ENCODE measurements around the gene TBX1.
"Not testable (repeated sequence)": the region's sequence is repeated elsewhere in the genome, so short reads cannot be mapped to it uniquely, and the experiment has no call there.

TBX1 gene

DNA sequence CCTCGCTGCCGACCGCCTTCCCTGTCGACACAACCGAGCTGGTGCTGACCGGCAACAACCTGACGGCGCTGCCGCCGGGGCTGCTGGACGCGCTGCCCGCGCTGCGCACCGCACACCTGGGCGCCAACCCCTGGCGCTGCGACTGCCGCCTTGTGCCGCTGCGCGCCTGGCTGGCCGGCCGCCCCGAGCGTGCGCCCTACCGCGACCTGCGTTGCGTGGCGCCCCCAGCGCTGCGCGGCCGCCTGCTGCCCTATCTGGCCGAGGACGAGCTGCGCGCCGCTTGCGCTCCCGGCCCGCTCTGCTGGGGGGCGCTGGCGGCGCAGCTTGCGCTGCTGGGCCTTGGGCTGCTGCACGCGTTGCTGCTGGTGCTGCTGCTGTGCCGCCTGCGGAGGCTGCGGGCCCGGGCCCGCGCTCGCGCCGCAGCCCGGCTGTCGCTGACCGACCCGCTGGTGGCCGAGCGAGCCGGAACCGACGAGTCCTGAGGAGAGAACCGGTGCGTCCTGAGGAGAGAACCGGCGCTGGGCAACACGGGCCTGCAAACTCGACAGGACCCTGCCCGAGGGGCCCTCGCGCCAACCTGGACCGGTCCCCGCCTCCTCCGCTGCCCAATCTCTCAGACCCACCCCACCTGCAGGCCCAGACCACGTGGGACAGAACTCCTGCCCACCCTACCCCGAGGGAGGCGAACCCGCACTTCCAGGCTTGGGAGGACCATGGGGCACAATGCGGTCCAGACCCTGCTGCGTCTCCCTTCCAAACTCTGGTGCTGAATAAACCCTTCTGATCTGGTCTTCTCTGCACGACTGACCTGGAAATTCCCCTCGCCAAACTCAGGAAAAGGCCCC lies 36.4 kb upstream of the TBX1 start:
- Histone ChIP-seq H3K4me3 (ENCODE audit: low read depth, low read length) (no peak overlapping the region), H2AFZ (ENCODE audit: low read length, unreplicated experiment) (no peak overlapping the region), H3K27me3 (ENCODE audit: insufficient read depth, low read length) (no peaks in the 10 kb centered on the region)

DNA sequence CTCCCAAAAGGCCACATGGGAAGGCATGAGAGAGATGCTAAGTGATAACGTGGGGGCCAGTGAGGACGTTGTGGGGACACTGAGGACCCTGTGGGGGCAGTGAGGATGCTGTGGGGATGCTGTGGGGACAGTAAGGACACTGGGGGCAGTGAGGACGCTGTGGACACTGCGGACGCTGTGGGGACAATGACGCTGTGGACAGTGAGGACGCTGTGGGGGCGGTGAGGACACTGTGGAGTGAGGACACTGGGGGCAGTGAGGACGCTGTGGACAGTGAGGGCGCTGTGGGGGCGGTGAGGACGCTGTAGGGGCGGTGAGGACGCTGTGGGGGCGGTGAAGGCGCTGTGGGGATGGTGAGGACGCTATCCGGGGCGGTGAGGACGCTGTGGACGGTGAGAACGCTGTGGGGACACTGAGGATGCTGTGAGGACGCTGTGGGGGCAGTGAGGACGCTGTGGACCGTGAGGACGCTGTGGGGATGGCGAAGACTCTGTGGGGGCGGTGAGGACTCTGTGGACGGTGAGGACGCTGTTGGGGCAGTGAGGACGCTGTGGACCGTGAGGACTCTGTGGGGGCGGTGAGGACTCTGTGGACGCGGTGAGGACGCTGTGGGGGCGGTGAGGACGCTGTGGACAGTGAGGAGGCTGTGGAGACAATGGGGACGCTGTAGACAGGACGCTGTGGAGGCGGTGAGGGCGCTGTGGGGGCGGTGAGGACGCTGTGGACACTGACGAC lies 35.5 kb upstream of the TBX1 start:
- H3K79me2 ChIP-seq (ENCODE audit: control insufficient read depth, insufficient read depth, low read length, unreplicated experiment): no peaks in the 10 kb centered on the region
- H2AFZ ChIP-seq (ENCODE audit: low read length, unreplicated experiment): no peak overlapping the region
- no peak overlapping the region for H3K27ac ChIP-seq (ENCODE audit: low read depth, low read length)
- H3K27me3 ChIP-seq (ENCODE audit: insufficient read depth, low read length): no peaks in the 10 kb centered on the region
- H3K4me3 ChIP-seq (ENCODE audit: low read depth, low read length): no peak overlapping the region
- no peaks in the 10 kb centered on the region for H3K4me1 ChIP-seq (ENCODE audit: control insufficient read depth, insufficient read depth, low read length, unreplicated experiment)
- no peaks in the 10 kb centered on the region for H3K36me3 ChIP-seq (ENCODE audit: insufficient read depth, low read length)

More for the DNA sequence above, 36.4 kb upstream of the TBX1 start:
- H3K79me2 ChIP-seq (ENCODE audit: control insufficient read depth, insufficient read depth, low read length, unreplicated experiment): no peaks in the 10 kb centered on the region
- H3K27ac ChIP-seq (ENCODE audit: low read depth, low read length): no peak overlapping the region
- no peaks in the 10 kb centered on the region for H3K4me1 ChIP-seq (ENCODE audit: control insufficient read depth, insufficient read depth, low read length, unreplicated experiment)
- no peaks in the 10 kb centered on the region for H3K36me3 ChIP-seq (ENCODE audit: insufficient read depth, low read length)

DNA sequence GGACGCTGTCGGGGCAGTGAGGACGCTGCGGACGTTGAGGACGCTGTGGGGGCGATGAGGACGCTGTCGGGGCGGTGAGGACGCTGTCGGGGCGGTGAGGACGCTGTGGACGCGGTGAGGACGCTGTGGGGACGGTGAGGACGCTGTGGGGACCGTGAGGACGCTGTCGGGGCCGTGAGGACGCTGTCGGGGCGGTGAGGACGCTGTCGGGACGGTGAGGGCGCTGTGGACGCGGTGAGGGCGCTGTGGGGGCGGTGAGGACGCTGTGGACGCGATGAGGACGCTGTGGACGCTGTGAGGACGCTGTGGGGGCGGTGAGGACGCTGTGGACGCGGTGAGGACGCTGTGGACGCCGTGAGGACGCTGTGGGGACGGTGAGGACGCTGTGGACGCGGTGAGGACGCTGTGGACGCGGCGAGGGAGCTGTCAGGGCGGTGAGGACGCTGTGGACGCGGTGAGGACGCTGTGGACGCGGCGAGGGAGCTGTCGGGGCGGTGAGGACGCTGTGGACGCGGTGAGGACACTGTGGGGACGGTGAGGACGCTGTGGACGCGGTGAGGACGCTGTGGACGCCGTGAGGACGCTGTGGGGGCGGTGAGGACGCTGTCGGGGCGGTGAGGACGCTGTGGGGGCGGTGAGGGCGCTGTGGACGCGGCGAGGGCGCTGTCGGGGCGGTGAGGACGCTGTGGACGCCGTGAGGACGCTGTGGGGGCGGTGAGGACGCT lies 34.4 kb upstream of the TBX1 start:
- H3K27me3 ChIP-seq (ENCODE audit: insufficient read depth, low read length): not testable (repeated sequence)

DNA sequence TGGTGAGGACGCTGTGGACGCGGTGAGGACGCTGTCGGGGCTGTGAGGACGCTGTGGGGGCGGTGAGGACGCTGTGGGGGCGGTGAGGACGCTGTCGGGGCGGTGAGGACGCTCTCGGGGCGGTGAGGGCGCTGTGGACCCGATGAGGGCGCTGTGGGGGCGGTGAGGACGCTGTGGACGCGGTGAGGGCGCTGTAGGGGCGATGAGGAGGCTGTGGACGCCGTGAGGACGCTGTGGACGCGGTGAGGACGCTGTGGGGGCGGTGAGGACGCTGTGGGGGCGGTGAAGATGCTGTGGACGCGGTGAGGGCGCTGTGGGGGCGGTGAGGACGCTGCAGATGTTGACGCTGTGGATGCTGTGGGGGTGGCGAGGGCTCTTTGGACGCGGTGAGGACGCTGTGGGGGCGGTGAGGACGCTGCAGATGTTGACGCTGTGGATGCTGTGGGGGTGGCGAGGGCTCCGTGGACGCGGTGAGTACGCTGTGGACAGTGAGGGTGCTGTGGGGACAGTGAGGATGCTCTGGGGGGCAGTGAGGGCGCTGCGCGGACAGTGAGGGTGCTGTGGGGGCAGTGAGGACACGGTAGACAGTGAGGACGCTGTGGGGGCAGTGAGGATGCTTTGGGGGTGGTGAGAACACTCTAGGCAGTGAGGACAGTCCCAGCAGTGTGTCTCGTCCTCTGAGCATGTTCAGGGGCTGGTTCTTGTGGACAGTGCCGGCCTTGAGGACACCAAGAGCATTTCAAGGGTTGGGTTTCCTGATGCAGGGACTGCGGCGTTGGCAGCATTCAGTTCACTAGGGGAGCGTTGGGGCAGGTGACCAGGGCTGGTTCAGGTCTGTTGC lies 33.0 kb upstream of the TBX1 start:
- no peaks in the 10 kb centered on the region for H3K27me3 ChIP-seq (ENCODE audit: insufficient read depth, low read length)
- no peak overlapping the region for H3K4me3 ChIP-seq (ENCODE audit: low read depth, low read length)
- no peak overlapping the region for H3K27ac ChIP-seq (ENCODE audit: low read depth, low read length)
- H3K4me1 ChIP-seq (ENCODE audit: control insufficient read depth, insufficient read depth, low read length, unreplicated experiment): no peaks in the 10 kb centered on the region
- H2AFZ ChIP-seq (ENCODE audit: low read length, unreplicated experiment): no peak overlapping the region
- H3K36me3 ChIP-seq (ENCODE audit: insufficient read depth, low read length): no peaks in the 10 kb centered on the region
- H3K79me2 ChIP-seq (ENCODE audit: control insufficient read depth, insufficient read depth, low read length, unreplicated experiment): no peaks in the 10 kb centered on the region

More for the DNA sequence above, 34.4 kb upstream of the TBX1 start:
- not testable (repeated sequence) for H3K4me3 ChIP-seq (ENCODE audit: low read depth, low read length); H3K79me2 ChIP-seq (ENCODE audit: control insufficient read depth, insufficient read depth, low read length, unreplicated experiment); H3K36me3 ChIP-seq (ENCODE audit: insufficient read depth, low read length); H3K27ac ChIP-seq (ENCODE audit: low read depth, low read length); H3K4me1 ChIP-seq (ENCODE audit: control insufficient read depth, insufficient read depth, low read length, unreplicated experiment); H2AFZ ChIP-seq (ENCODE audit: low read length, unreplicated experiment)

DNA sequence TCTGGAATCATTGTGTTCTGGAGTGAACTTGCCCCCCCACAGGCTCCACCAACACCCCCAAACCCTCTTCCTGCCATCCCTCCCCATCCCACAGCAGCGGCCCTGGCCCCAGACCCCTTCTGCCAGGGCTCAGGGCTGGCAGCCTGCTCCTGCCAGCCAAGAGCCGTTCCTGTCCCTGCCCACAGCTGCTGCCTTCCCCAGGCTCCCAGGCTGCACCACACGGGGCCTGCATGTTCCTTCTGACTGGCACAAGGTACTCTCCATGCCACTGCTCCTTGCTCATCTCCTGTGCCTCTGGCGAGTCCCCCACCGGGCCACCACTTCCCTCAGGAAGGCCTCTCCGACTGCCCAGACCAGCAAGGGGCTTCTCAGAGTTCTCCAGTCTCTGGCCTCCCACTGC lies 32.3 kb upstream of the TBX1 start:
- Histone ChIP-seq H3K4me3 (ENCODE audit: low read depth, low read length) (no peak overlapping the region), H3K27me3 (ENCODE audit: insufficient read depth, low read length) (no peaks in the 10 kb centered on the region)

DNA sequence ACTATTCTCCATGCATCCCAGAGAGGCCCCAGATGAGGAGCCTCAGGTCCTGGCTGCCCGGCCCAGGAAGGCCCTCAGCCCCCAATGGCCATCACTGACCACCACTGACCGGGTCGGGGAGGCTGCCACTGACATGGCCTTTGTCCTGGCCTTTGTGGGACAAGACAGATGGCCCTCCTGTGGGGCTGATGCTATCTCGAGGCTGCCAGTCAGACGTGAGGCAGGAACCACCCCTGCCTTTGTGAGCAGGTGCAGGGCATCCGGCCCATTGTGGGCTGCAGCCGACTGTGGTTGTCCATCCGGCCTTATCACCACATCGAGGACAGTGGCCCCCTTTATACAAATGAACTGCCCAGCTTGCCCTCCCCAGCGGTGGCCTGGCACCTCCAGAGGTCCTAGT lies 31.7 kb upstream of the TBX1 start:
- Histone ChIP-seq H2AFZ (ENCODE audit: low read length, unreplicated experiment) (no peak overlapping the region), H3K36me3 (ENCODE audit: insufficient read depth, low read length) (no peaks in the 10 kb centered on the region), H3K79me2 (ENCODE audit: control insufficient read depth, insufficient read depth, low read length, unreplicated experiment) (no peaks in the 10 kb centered on the region), H3K4me1 (ENCODE audit: control insufficient read depth, insufficient read depth, low read length, unreplicated experiment) (no peaks in the 10 kb centered on the region), H3K4me3 (ENCODE audit: low read depth, low read length) (no peak overlapping the region), H3K27me3 (ENCODE audit: insufficient read depth, low read length) (no peaks in the 10 kb centered on the region), H3K27ac (ENCODE audit: low read depth, low read length) (no peak overlapping the region)

More for the DNA sequence above, 32.3 kb upstream of the TBX1 start:
- Histone ChIP-seq H2AFZ (ENCODE audit: low read length, unreplicated experiment) (no peak overlapping the region), H3K36me3 (ENCODE audit: insufficient read depth, low read length) (no peaks in the 10 kb centered on the region), H3K27ac (ENCODE audit: low read depth, low read length) (no peak overlapping the region), H3K4me1 (ENCODE audit: control insufficient read depth, insufficient read depth, low read length, unreplicated experiment) (no peaks in the 10 kb centered on the region), H3K79me2 (ENCODE audit: control insufficient read depth, insufficient read depth, low read length, unreplicated experiment) (no peaks in the 10 kb centered on the region)

DNA sequence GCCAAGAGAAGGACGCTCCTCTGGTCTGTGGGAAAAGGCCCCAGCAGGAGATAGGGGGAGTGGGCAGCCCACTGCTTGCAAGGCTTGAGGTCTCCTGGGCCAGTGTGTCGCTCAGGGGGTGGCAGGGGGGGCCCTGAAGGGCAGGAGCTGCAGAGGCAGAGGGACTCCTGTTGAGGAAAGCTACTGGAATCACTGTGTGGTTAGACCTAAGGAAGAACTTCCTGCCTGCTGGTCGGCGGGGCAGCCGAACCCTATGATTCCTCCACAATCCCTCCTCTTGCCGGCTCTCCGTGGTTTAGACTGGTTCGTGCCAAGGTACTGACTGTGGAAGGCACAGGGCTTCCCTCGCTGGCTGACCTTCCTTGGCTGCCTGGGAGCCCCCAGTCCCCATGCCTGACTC lies 31.1 kb upstream of the TBX1 start:
- no peaks in the 10 kb centered on the region for H3K27me3 ChIP-seq (ENCODE audit: insufficient read depth, low read length)
- H3K4me3 ChIP-seq (ENCODE audit: low read depth, low read length): no peak overlapping the region
- no peaks in the 10 kb centered on the region for H3K79me2 ChIP-seq (ENCODE audit: control insufficient read depth, insufficient read depth, low read length, unreplicated experiment)
- no peaks in the 10 kb centered on the region for H3K36me3 ChIP-seq (ENCODE audit: insufficient read depth, low read length)
- no peak overlapping the region for H2AFZ ChIP-seq (ENCODE audit: low read length, unreplicated experiment)
- H3K4me1 ChIP-seq (ENCODE audit: control insufficient read depth, insufficient read depth, low read length, unreplicated experiment): no peaks in the 10 kb centered on the region
- H3K27ac ChIP-seq (ENCODE audit: low read depth, low read length): no peak overlapping the region

DNA sequence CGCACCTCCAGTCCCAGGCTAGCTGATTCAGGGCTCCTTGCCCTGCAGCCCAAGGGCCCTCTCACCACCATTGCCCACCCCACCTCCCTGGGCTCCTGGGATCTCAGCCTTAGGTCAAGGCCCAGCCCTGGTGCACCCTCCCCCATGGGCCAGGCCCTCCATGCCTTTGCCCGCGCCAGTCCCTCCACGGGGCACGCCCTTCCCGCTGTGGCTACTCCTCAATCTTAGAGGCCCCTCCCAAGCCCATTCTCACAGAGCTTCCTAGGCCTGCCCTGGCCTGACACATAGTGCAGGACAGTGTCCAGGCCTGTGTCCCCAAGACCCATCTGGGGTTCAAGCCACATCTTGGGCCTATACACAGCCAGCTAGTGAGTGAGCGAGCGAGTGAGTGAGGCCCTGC lies 30.4 kb upstream of the TBX1 start:
- Histone ChIP-seq H3K27ac (ENCODE audit: low read depth, low read length) (no peak overlapping the region), H2AFZ (ENCODE audit: low read length, unreplicated experiment) (peak overlapping the region; percentile 13), H3K4me3 (ENCODE audit: low read depth, low read length) (no peak overlapping the region)

DNA sequence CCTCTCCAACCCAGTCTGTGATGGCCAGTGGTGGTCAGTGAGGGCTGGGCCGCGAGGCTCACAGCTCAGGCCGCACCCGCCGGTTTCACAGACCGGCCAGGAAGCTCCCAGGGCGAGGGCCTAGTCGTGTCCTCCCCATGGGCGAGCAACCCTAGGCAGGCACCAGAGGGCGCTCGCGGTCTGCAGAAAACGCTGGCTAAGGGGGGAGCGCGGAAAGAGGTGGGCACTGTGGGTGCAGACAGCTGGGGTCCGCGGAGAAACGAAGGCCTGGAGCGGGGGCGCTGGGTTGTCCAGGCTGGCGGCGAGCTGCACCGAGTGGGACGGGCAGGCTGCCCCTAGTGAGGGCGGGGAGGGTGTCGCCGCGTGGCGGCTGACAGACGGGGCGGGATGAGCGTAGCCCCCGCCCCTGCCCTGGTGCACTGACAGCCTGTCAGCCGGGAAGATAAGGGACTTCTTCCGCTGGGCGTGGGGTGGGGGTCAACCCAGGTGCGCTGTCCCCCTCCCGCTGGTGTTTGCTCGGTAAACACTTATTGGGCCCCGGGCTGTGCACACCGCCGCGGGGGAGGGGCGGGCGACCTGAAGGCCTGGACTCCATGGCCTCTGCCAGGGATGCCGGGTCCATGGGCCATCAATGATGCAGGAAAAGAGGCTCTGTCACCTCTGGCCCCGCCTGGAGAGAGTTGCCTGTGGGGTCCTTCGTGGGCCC lies 29.8 kb upstream of the TBX1 start:
- peak overlapping the region; percentile 72 for H3K4me3 ChIP-seq (ENCODE audit: low read depth, low read length)
- H3K27ac ChIP-seq (ENCODE audit: low read depth, low read length): no peak overlapping the region
- H3K79me2 ChIP-seq (ENCODE audit: control insufficient read depth, insufficient read depth, low read length, unreplicated experiment): no peaks in the 10 kb centered on the region
- no peaks in the 10 kb centered on the region for H3K4me1 ChIP-seq (ENCODE audit: control insufficient read depth, insufficient read depth, low read length, unreplicated experiment)
- H3K36me3 ChIP-seq (ENCODE audit: insufficient read depth, low read length): no peaks in the 10 kb centered on the region
- no peaks in the 10 kb centered on the region for H3K27me3 ChIP-seq (ENCODE audit: insufficient read depth, low read length)
- peak overlapping the region; percentile 13 for H2AFZ ChIP-seq (ENCODE audit: low read length, unreplicated experiment)

More for the DNA sequence above, 30.4 kb upstream of the TBX1 start:
- Histone ChIP-seq H3K36me3 (ENCODE audit: insufficient read depth, low read length) (no peaks in the 10 kb centered on the region), H3K79me2 (ENCODE audit: control insufficient read depth, insufficient read depth, low read length, unreplicated experiment) (no peaks in the 10 kb centered on the region), H3K4me1 (ENCODE audit: control insufficient read depth, insufficient read depth, low read length, unreplicated experiment) (no peaks in the 10 kb centered on the region), H3K27me3 (ENCODE audit: insufficient read depth, low read length) (no peaks in the 10 kb centered on the region)
